Inflammatory macrophage (primary cell): ENCODE measurements around the gene PARD3.
"Not testable (repeated sequence)": the region's sequence is repeated elsewhere in the genome, so short reads cannot be mapped to it uniquely, and the experiment has no call there.

Experiments
- DNase-seq, 2 donors: peaks; one replicate each; pipeline ENCODE4 v3.0.0-alpha.2; 2020 to 2022

PARD3 gene

DNA sequence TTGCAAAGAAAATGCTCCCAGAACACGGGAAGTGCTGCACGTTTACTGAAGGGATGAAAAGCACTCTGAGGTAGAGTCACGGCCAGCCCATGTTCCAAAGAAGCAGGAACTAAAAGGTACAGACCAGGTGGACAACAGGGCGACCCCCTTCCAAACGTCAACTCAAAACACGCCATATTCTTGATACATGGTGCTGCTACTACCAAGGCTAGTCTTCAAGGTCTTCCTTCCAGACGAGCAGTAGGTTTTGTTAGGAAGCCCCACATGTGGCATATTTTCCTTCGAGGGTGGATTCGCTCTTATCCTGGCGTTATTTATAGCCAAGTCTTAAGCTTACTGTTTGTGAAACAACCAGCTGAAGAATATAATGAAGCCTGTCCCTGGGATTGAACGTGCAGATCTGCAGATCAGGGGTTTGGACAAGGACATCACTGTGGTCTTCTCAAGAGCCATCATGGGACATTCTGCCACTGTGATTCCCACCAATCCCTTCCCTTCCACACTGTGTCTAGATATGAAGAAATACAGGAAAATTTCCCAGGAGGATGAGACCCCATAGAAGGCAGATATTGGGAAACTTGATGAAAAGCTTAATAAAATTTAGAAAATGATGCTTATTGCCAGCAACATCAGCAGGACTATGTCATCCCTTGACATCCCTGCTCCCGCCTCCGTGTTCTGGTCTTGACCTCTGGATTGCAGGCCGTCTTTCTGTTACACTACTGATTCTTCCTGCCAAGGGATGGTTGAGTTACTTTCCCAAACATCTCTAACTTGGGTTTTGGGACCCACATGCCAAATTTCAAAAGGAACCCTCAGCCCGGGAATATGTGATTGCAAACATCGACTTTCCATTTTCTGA is 734.4 kb downstream of the PARD3 start:
- DNase-seq, result no peak

DNA sequence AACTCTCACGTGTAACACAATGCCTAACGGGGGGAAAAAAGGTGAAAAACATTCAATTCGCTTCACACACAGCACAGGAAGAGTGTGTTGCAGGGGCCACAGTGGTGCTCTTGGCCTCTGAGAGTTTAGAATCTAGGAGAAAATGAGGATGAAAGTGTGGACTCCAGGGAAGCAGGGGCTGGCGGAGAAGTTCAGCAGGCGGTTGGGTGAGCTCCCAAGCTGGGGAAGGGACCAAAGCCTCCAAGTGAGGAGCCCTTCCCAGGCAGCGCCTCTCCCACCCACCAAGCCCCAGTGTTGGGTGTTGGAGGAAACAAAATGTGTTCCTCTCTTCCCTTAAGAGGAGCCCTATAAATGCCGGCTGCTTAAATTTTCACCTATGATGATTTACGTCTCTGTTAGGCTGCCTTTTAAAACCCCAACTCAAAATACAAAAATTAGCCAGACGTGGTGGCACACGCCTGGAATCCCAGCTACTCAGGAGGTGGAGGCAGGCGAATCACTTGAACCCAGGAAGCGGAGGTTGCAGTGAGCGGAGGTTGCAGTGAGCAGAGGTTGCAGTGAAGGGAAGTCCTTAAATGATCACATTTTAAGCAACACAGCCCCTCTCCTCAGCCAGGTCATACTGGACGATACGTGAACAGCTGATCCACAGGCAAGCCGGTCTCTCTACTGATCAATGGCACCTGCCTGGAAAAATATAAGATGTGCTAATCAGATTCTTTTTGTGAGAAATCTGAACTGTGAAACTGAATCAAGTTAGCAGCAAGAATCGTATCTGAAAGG is 735.2 kb downstream of the PARD3 start:
- no peak for DNase-seq

DNA sequence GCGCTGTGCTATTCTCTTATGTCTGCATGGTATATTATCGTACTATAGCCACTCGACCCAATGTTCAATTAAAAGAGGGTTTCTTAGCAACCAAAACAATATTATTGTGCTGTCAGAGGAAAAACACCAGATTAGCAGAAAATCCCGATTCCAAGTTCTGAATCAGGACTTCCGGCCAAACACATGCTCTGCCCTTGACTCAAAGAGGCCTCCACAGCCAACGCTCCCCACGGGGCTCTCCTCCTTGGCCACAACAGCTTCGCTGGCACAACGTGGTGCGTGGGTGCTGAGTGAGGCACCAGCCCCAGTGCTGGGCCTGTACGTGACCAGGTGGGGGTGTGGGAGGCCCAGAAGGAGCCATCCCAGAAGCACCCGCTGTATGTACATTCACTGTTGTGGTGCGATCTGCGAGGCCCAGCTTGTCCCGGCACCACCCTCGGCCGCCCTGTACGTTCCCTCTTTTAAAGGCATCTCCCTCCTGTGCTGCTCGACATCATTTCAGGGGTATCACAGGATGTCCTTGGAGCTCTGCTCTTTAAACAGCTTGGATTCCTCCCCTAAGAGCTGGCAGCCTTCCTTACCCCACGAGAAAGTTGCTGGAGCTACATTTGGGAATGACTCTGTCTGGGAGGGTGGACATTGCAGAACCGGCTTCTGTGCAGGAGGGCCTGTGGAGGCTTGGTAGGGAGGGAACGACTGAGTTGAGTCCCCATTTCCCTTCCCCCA is 736.2 kb downstream of the PARD3 start:
- no peak for DNase-seq

DNA sequence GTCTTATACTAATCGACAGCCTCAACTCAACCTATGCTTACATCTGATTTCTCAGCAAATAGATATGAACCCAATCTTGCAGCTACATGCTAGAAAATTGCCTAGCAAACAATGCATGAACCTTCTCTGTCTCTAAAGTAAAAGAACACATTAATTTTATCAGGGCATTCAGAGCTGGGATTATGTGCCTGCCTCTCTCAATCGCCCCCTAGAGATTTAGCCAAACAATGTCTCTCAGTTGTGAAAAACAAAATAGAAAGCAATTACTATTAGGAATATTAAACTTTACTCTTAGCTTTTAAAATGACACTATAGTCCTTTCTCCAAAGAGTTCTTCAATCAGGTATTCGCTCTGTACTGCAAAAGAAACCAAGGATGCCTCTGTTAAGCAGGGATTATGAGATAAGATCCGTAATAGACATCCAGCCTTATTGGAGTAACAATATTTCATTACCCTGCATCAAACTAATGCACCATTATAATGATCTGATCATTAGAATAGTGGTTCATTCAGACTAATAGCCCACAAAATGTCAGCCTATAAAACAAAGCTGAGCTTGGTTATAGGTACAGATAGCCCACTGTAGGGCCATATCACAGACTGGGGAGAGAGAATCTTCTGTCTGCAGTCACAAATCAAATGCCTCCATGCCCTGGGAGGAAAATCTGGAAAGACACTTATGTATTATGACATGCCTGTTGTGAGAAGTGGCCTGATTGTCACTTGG is 736.9 kb downstream of the PARD3 start:
- DNase-seq, result no peak

DNA sequence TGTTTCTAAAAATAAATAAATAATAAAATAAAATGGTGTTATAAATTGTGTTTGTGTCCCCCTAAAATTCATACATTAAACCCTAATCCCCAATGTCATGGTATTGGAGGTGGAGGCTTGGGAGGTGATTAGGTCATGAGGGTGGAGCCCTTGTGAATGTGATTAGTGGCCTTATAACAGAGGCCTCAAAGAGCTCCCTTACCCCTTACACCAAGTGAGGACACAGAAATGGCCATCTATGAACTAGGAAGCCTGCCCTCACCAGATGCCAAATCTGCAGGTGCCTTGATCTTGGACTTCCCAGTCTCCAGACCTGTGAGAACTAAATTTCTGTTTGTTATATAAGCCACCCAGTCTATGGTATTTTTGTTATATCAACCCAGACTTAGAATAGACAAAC is 738.7 kb downstream of the PARD3 start:
- DNase-seq, result no peak

DNA sequence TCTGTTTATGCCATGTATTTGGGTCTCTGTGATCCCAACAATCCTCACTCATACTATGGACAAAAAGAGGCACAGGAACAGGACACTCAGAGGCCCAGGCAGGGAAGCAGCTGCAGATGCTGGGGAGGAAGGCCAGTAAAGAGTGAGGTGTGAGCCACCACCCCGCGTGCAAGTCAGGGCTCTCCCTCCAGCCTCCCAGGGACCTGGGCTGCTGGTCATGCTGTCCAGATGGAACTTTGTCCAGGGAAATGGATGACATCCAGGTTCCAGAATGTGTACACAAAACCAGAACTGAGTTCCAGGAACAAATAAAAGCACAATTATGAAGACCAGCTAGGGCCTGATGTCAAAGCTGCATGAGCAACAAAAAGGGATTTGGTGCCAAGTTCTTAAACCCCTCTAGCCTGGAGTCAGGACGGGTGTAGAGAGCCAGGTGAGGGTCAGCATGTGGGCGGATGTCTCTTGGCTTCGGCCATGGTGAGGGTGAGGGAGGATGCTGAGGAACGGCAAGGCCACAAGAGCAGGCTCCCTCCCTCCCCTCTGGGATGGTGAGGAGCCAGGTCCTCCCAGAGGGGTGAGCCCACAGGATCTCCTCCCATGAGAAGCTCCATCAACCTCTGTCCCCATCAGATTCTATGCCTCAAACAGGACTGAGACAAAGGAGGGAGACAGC is 739.7 kb downstream of the PARD3 start:
- DNase-seq, result no peak

DNA sequence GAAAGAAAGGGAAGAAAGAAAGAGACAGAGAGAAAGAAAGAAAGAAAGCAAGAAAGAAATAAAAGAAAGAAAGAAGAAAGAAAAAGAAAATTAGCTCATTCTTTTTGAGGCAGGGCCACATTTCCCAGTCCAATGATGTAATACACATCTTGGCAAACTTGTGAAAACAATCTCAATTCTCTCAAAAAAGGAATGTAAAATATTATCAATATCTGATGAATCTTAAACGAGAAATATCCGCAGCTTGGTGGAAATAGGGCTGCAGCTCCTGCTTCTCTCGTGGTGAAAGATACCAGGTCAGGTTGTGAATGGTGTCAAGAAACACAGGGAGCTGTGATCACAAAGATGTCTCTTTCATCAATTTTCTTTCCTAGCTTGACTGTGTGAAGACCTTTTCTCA is 741.0 kb downstream of the PARD3 start:
- DNase-seq, result no peak

DNA sequence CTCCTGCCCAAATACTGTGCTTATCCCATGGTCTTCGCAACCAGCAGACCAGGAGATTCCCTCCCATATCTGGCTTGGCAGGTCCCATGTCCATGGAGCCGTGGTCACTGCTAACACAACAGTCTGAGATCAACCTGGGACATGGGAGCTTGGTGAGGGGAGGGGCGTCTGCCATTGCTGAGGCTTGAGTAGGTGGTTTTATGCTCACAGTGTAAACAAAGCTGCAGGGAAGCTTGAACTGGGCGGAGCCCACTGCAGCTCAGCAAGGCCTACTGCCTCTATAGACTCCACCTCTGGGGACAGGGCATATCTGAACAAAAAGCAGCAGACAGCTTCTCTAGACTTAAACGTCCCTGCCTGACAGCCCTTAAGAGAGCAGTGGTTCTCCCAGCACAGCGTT is 747.4 kb downstream of the PARD3 start:
- not testable (repeated sequence) for DNase-seq

DNA sequence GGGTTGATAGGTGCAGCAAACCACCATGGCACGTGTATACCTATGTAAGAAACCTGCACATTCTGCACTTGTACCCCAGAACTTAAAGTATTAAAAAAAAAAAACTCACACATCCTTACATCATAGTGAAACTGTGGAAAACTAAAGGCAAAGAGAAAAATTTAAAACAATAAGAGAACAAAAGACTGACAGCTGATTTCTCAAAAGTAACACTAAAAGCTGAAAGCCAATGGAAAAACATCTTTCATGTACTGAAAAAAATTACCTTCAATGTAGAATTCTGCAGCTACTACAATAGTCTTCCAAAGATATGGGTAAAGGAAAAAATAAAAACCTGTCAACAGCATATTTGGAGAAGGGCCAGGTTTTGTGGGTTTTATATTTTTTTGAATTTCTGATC is 751.5 kb downstream of the PARD3 start:
- no peak for DNase-seq

DNA sequence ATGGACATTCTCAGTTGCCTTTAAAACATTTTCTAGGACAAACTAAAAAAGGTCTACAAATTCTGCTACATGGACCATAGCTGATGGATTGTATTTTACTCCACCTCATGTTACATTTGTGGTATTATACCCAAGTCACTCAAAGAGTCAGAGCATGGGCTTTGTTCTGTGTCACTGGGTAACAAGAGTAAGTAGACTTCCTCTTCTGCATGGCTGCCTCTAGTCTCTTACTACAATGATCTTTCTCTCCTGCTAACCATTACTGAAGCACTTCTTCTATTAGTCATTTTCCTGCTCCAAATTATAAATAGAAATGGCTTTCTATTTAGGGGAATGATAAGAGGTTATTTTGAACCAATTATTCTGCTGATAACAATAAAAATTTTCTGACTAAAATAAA is 753.3 kb downstream of the PARD3 start:
- no peak for DNase-seq
